ENCODE results near the gene DNER.

DNA sequence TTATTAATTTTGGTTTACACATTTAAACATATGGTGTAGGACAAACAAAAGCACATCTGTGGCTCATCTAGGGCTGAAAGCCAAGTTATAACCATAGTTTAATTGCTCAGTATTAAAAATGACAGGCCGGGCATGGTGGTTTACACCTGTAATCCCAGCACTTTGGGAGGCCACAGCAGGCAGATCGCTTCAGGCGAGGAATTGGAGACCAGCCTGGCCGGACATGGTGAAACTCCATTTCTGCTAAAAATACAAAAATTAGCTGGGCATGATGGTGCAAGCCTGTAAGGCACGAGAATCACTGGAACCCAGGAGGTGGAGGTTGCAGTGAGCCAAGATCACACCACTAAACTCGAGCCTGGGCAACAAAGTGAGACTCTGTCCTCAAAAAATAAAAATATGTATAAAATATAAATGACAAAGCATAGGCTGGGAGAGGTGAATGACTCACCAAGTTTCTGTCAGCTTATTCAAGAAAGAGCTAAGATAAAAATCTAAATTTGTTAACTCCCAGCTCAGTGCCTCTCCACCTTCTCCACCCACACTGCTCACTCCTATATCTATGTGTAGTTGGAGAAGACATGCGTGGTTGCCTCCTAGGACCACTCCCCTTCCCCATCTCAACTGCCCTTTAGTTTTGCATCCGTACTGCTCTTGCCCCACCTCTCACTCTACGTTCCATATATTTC lies 364.1 kb downstream of the DNER start:
- TF ChIP-seq, protein P1, sequence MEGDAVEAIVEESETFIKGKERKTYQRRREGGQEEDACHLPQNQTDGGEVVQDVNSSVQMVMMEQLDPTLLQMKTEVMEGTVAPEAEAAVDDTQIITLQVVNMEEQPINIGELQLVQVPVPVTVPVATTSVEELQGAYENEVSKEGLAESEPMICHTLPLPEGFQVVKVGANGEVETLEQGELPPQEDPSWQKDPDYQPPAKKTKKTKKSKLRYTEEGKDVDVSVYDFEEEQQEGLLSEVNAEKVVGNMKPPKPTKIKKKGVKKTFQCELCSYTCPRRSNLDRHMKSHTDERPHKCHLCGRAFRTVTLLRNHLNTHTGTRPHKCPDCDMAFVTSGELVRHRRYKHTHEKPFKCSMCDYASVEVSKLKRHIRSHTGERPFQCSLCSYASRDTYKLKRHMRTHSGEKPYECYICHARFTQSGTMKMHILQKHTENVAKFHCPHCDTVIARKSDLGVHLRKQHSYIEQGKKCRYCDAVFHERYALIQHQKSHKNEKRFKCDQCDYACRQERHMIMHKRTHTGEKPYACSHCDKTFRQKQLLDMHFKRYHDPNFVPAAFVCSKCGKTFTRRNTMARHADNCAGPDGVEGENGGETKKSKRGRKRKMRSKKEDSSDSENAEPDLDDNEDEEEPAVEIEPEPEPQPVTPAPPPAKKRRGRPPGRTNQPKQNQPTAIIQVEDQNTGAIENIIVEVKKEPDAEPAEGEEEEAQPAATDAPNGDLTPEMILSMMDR (conservative IDR thresholded peaks at IDR 0.05; ENCODE audit: low read depth, low read length): no peak
- TF ChIP-seq MAFK (IDR thresholded peaks at IDR 0.05; ENCODE audit: low read depth, low read length): no peak

Data from IMR-90 (cell line).